Esophagus muscularis mucosa (tissue), 4 donors: ENCODE results near the gene LIPN. TPM values are rescaled to one million over a fixed set of nuclear protein-coding genes. Genes with fewer than 3 reads are reported as not detected.

Source experiments
- DNase-seq: peaks from one replicate; pipeline ENCODE4 v3.0.0-alpha.2; 2017; ENCODE audit errors: extremely low spot score
- H3K27ac ChIP-seq, 4 donors: fragments of 200-600 bp; sonication (generic); replicated peaks in 1 of 4; 1 replicate in 3 of 4; 2 replicates in 1 of 4; pipeline ENCODE4 v1.5.1; 2016 to 2019; ENCODE audit warnings: mild to moderate bottlenecking in 1 of 4
- H3K27me3 ChIP-seq, 4 donors: fragments of 200-600 bp; sonication (generic); one replicate each; pipeline versions ENCODE4 v1.5.1 to v1.6.0; 2016 to 2019
- H3K36me3 ChIP-seq, 4 donors: fragments of 200-600 bp; sonication (generic); one replicate each; pipeline ENCODE4 v1.5.1; 2016 to 2019
- H3K4me1 ChIP-seq, 4 donors: fragments of 200-600 bp; sonication (generic); one replicate each; pipeline ENCODE4 v1.5.1; 2016 to 2019
- H3K4me3 ChIP-seq, 4 donors: fragments of 200-600 bp; sonication (generic); 1 replicate in 2 of 4; 2 replicates in 2 of 4; pipeline ENCODE4 v1.5.1; 2016 to 2019; ENCODE audit warnings: mild to moderate bottlenecking in 4 of 4, moderate library complexity in 1 of 4
- H3K9me3 ChIP-seq, 4 donors: fragments of 200-600 bp; sonication (generic); 1 replicate in 3 of 4; 2 replicates in 1 of 4; pipeline ENCODE4 v1.5.1; 2016 to 2019
- CTCF ChIP-seq, 3 experiments: fragments of 200-600 bp in 2 of 3; fragments of 450-650 bp in 1 of 3; sonication (generic) in 2 of 3; IDR thresholded peaks; one replicate each; pipeline ENCODE4 v1.5.1; 2017 to 2019; ENCODE audit warnings: antibody characterized with exemption in 3 of 3, mild to moderate bottlenecking in 2 of 3, moderate library complexity in 1 of 3
- EP300 ChIP-seq: sonication (generic); formaldehyde crosslinking; IDR thresholded peaks from one replicate; pipeline ENCODE4 v1.6.1; 2017; ENCODE audit warnings: antibody characterized with exemption
- POLR2A ChIP-seq: fragments of 450-650 bp; IDR thresholded peaks from one replicate; pipeline ENCODE4 v1.6.1; 2017; ENCODE audit warnings: antibody characterized with exemption, moderate library complexity, mild to moderate bottlenecking, low read depth
- POLR2AphosphoS5 ChIP-seq, 2 donors: sonication (generic); formaldehyde crosslinking; IDR thresholded peaks; one replicate each; pipeline ENCODE4 v1.6.1; 2017; ENCODE audit warnings: antibody characterized with exemption in 2 of 2
- WGBS: methylation state at CpG from one replicate; pipeline ENCODE4 v1.1.5; 2018; 5-methylcytosine and 5-hydroxymethylcytosine counted together
- intact Hi-C: fragments of 100-400 bp; cut with DNase I; formaldehyde crosslinking; loops from one replicate; pipeline ENCODE4 v1.15.1; 2023
- total RNA-seq, 4 donors: library from RNA; depleted of rRNA; stranded (reverse); fragments of >200 nt; gene quantifications; one replicate each; pipeline versions ENCODE4 v1.1.0 to v1.2.1, GENCODE V29; 2016

The LIPN gene
- total RNA-seq, 4 donors from 2014 or later: 0.33 TPM; not detected in 3

- intact Hi-C loops: no loop called here
These were observed 17.4 kb upstream of the LIPN start for GRCh38 chr10:88742448-88742847.

DNA sequence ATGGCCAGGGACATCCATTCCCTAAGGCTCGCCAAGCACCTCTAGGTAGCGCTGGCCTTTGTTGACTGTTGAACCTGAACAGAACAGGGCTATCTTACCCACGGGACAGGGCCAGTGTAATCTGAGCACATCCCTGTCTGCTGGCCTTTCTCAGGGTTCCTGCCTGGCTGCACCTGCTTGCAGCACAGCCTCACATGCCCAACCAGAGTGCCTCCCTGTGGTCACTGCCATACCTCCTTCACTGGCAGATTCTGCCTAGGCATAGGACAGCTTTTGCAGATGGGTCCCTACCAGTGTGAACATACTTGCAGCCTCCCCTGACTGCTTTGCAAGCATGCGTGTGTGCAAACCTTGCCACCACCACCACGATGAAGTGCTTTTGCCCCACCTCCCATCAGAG lies 15.8 kb upstream of the LIPN start:
- H3K4me1 ChIP-seq: no peaks in the 10 kb centered on the region
- H3K27me3 ChIP-seq: peaks cover 0 to 11% (median 0%) of the 10 kb centered on the region in 4 donors
- H3K9me3 ChIP-seq: peaks cover 0 to 9% (median under 1%) of the 10 kb centered on the region in 4 donors
- H3K4me3 ChIP-seq: no peak overlapping the region
- H3K36me3 ChIP-seq: no peaks in the 10 kb centered on the region
- intact Hi-C loops: no loop called here
- WGBS: 83% methylated on average over 5 of the region's 5 CpGs
- H3K27ac ChIP-seq: no peak overlapping the region
- DNase-seq: no peak
- no peak for TF ChIP-seq POLR2AphosphoS5 (IDR thresholded peaks at IDR 0.05)
- no peak for TF ChIP-seq EP300
- TF ChIP-seq CTCF (IDR thresholded peaks at IDR 0.05): no peak
- TF ChIP-seq POLR2A: no peak

More at GRCh38 chr10:88742448-88742847, 17.4 kb upstream of the LIPN start:
- TF ChIP-seq CTCF (IDR thresholded peaks at IDR 0.05) (no peak), POLR2AphosphoS5 (IDR thresholded peaks at IDR 0.05) (no peak), POLR2A (no peak), EP300 (no peak)
- WGBS: 67% methylated on average over 1 of the region's 1 CpG
- Histone ChIP-seq H3K27me3 (peaks cover 0 to 11% (median 0%) of the 10 kb centered on the region in 4 donors), H3K27ac (no peak overlapping the region), H3K9me3 (peaks cover 0 to 9% (median 0%) of the 10 kb centered on the region in 4 donors), H3K4me3 (no peak overlapping the region), H3K36me3 (no peaks in the 10 kb centered on the region), H3K4me1 (no peaks in the 10 kb centered on the region)
- DNase-seq: no peak

DNA sequence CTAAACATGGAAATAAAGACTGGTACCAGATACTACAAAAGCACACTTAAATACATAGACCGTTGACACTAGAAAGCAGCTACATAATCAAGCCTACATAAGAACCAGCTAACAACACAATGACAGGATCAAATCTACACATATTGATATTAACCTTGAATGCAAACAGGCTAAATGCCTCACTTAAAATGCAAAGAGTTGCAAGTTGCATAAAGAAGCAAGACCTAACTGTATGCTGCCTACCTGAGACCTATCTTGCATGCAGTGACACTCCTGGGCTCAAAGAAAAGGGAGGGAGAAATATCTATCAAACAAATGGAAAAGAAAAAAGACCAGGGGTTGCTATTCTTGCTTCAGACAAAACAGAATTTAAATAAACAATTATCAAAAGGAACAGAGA lies 14.2 kb upstream of the LIPN start:
- Histone ChIP-seq H3K36me3 (no peaks in the 10 kb centered on the region), H3K4me1 (no peaks in the 10 kb centered on the region), H3K27ac (no peak overlapping the region), H3K27me3 (peaks cover 0 to 11% (median 0%) of the 10 kb centered on the region in 4 donors), H3K9me3 (peaks cover 0 to 11% (median 4%) of the 10 kb centered on the region in 4 donors), H3K4me3 (no peak overlapping the region)
- TF ChIP-seq CTCF (IDR thresholded peaks at IDR 0.05) (no peak), POLR2A (no peak), POLR2AphosphoS5 (IDR thresholded peaks at IDR 0.05) (no peak), EP300 (no peak)
- no peak for DNase-seq
- 94% methylated on average over 1 of the region's 1 CpG for WGBS
- intact Hi-C loops: no loop called here

DNA sequence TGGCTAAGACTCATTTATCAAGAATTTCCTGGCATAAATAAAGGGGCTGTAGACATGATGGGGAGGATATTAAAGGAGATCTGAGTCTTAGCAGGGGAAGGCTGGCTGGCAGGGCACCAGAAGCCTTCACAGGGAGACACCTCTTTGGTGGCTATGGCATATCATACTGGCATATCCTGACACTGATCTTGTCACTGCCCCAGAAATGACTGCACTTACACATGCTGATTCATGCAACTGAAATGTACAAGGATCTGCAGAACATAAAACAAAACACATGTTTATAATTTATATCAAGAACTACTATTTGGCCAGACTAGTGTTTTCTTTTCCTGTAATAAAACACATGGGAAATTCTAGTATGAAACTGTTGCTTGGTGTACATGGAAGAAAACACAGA lies 5.5 kb upstream of the LIPN start:
- Histone ChIP-seq H3K27ac (no peak overlapping the region), H3K9me3 (peaks cover 0 to 3% (median 0%) of the 10 kb centered on the region in 4 donors), H3K4me3 (no peak overlapping the region), H3K4me1 (no peaks in the 10 kb centered on the region), H3K27me3 (no peaks in the 10 kb centered on the region), H3K36me3 (no peaks in the 10 kb centered on the region)
- intact Hi-C loops: no loop called here
- no peak for DNase-seq
- TF ChIP-seq POLR2A (no peak), POLR2AphosphoS5 (IDR thresholded peaks at IDR 0.05) (no peak), CTCF (IDR thresholded peaks at IDR 0.05) (no peak), EP300 (no peak)

- Histone ChIP-seq H3K27me3 (no peaks in the 10 kb centered on the region), H3K4me1 (no peaks in the 10 kb centered on the region), H3K9me3 (no peaks in the 10 kb centered on the region), H3K27ac (no peak overlapping the region), H3K4me3 (no peak overlapping the region), H3K36me3 (no peaks in the 10 kb centered on the region)
- no peak for DNase-seq
- no peak for TF ChIP-seq EP300
- TF ChIP-seq CTCF (IDR thresholded peaks at IDR 0.05): no peak
- no peak for TF ChIP-seq POLR2A
- TF ChIP-seq POLR2AphosphoS5 (IDR thresholded peaks at IDR 0.05): no peak
- whole genome bisulfite sequencing: 47% methylated on average over 3 of the region's 3 CpGs
- intact Hi-C loops: no loop called here
These were observed 4.1 kb upstream of the LIPN start for GRCh38 chr10:88755753-88756152.
